ENCODE results near the gene NOTUM. TPM values are rescaled to one million over a fixed set of nuclear protein-coding genes. Genes with fewer than 3 reads are reported as not detected.

Gene NOTUM
- total RNA-seq, 1 experiment from 2014 or later, result not detected

DNA sequence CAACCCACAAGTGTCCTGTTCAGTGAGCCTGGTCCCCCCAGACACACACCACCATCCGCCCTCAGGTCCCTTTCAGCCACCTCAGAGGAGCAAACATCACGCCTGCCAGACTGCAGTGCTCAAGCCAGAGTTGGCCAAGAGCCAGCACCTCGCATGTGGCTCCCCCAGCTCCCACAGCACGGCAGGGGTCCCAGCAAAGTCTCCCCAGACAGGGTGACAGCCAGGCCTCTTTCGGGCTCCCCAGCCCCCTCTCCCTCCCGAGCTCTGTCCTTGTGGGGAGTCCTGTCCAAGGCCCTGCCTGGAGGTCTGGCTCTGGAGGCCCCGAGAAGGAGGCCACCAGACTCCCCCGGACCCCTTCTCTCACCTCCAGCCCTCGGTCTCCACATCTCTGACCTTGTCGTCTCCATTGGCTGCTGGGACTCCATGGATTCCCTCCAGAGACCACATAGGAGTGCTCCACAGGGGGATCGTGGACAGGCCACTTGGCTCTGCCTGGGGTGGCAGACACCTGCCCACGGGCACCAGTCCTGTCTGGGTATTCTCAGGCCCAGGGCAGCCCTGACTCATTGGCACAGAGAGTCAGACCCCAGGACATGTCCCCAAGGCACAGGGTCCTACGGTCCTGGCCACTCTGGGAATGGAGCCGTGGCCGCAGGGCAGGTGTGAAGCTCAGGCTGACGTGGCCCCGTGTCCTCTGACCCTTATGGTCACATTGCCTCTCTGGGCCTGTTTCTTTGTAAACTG is 12.2 kb downstream of the NOTUM start:
- H3K4me3 ChIP-seq (ENCODE audit: low read depth, low read length, poor library complexity, severe bottlenecking), result no peak overlapping the region
- POLR2A ChIA-PET (ENCODE audit: low non-redundant PET), result no interaction called here
- no peaks in the 10 kb centered on the region for H3K9me3 ChIP-seq (ENCODE audit: low read depth, low read length, poor library complexity, severe bottlenecking)
- no peaks in the 10 kb centered on the region for H3K4me1 ChIP-seq (ENCODE audit: insufficient read depth, low read length, poor library complexity, severe bottlenecking)
- no peaks in the 10 kb centered on the region for H3K27me3 ChIP-seq (replicated peaks; ENCODE audit: insufficient read depth, low read depth, low read length, poor library complexity)
- CTCF ChIA-PET, result no interaction called here
- no peak for TF ChIP-seq CTCF (conservative IDR thresholded peaks at IDR 0.05; ENCODE audit: low read depth, low read length)
- TF ChIP-seq EZH2 (IDR thresholded peaks at IDR 0.05; ENCODE audit: borderline replicate concordance, low read depth, low read length, poor library complexity, severe bottlenecking), result no peak
- H3K27ac ChIP-seq (ENCODE audit: low read depth, low read length, poor library complexity, severe bottlenecking), result no peak overlapping the region
- DNase-seq (ENCODE audit: low spot score), result no peak
- intact Hi-C loops (cut with micrococcal nuclease; ENCODE audit: unreplicated experiment), result no loop called here
- no TSS peak for BruUV-seq (replicated peaks)
- no peaks in the 10 kb centered on the region for H3K36me3 ChIP-seq (ENCODE audit: insufficient read depth, low read length, poor library complexity, severe bottlenecking)

DNA sequence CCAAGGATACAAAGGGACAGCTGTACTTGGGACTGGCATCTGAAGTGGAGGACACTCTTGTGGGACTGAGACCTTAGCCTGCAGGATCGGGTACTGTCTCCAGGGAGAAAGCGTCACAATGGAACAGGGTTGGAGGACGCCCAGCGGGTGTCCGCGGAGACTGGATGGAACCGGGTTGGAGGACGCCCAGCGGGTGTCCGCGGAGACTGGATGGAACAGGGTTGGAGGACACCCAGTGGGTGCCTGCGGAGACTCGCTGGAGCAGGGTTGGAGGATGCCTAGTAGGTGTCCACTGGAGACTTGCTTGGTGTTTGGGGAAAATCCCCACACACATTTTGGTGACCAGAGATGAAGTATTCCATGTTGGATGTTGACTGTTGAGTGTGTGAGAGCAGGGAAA is 13.8 kb downstream of the NOTUM start, which contains the start of gene MYADML2:
Gene MYADML2 (minus strand): TSS at position 45 of the 400 bp plus-strand sequence. CDS start 5,492 bp downstream, outside the sequence.
- TF ChIP-seq CTCF (conservative IDR thresholded peaks at IDR 0.05; ENCODE audit: low read depth, low read length) (no peak), EZH2 (IDR thresholded peaks at IDR 0.05; ENCODE audit: borderline replicate concordance, low read depth, low read length, poor library complexity, severe bottlenecking) (no peak)
- no peaks in the 10 kb centered on the region for H3K27me3 ChIP-seq (replicated peaks; ENCODE audit: insufficient read depth, low read depth, low read length, poor library complexity)
- H3K36me3 ChIP-seq (ENCODE audit: insufficient read depth, low read length, poor library complexity, severe bottlenecking), result no peaks in the 10 kb centered on the region
- no peak within 1 kb of the TSS for H3K27ac ChIP-seq (ENCODE audit: low read depth, low read length, poor library complexity, severe bottlenecking)
- no TSS peak for BruUV-seq (replicated peaks)
- H3K9me3 ChIP-seq (ENCODE audit: low read depth, low read length, poor library complexity, severe bottlenecking), result no peaks in the 10 kb centered on the region
- CTCF ChIA-PET, result no interaction called here
- POLR2A ChIA-PET (ENCODE audit: low non-redundant PET), result interaction anchor here (0.7 kb wide), 1 partner anchor 9 kb away, joined by 3 read pairs; no protein-coding TSS in a partner anchor
- intact Hi-C loops (cut with micrococcal nuclease; ENCODE audit: unreplicated experiment), result no loop called here
- no peaks in the 10 kb centered on the region for H3K4me1 ChIP-seq (ENCODE audit: insufficient read depth, low read length, poor library complexity, severe bottlenecking)
- no peak within 1 kb of the TSS for H3K4me3 ChIP-seq (ENCODE audit: low read depth, low read length, poor library complexity, severe bottlenecking)
- no peak for DNase-seq (ENCODE audit: low spot score)

DNA sequence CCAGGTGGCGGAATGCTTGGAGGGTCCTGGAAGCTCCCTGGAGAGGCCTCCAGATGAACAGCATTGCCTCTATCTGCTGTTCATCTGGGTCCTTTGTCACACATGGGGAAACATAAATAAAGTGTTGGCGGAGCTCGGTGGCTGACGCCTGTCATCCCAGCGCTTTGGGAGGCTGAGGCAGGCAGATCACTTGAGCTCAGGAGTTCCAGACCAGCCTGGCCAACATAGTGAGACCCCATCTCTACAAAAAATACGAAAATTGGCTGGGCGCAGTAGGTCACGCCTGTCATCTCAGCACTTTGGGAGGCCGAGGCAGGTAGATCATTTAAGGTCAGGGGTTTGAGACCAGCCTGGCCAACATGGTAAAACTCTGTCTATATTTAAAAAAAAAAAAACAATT is 16.1 kb downstream of the NOTUM start:
- no TSS peak for BruUV-seq (replicated peaks)
- H3K4me1 ChIP-seq (ENCODE audit: insufficient read depth, low read length, poor library complexity, severe bottlenecking), result no peaks in the 10 kb centered on the region
- no peaks in the 10 kb centered on the region for H3K27me3 ChIP-seq (replicated peaks; ENCODE audit: insufficient read depth, low read depth, low read length, poor library complexity)
- intact Hi-C loops (cut with micrococcal nuclease; ENCODE audit: unreplicated experiment), result no loop called here
- H3K27ac ChIP-seq (ENCODE audit: low read depth, low read length, poor library complexity, severe bottlenecking), result no peak overlapping the region
- no peak for DNase-seq (ENCODE audit: low spot score)
- POLR2A ChIA-PET (ENCODE audit: low non-redundant PET), result no interaction called here
- no peak overlapping the region for H3K4me3 ChIP-seq (ENCODE audit: low read depth, low read length, poor library complexity, severe bottlenecking)
- TF ChIP-seq CTCF (conservative IDR thresholded peaks at IDR 0.05; ENCODE audit: low read depth, low read length), result no peak
- no peak for TF ChIP-seq EZH2 (IDR thresholded peaks at IDR 0.05; ENCODE audit: borderline replicate concordance, low read depth, low read length, poor library complexity, severe bottlenecking)
- no peaks in the 10 kb centered on the region for H3K9me3 ChIP-seq (ENCODE audit: low read depth, low read length, poor library complexity, severe bottlenecking)
- CTCF ChIA-PET, result no interaction called here
- no peaks in the 10 kb centered on the region for H3K36me3 ChIP-seq (ENCODE audit: insufficient read depth, low read length, poor library complexity, severe bottlenecking)

All from A673 (cell line).